Esophagus squamous epithelium (tissue), 4 donors: ENCODE data around the gene LRRC61.
"Not testable (repeated sequence)": the region's sequence is repeated elsewhere in the genome, so short reads cannot be mapped to it uniquely, and the experiment has no call there.

Experiments
- CTCF ChIP-seq, 6 experiments: fragments of 450-650 bp in 4 of 6; fragments of 200-600 bp in 2 of 6; sonication (generic) in 2 of 6; IDR thresholded peaks; one replicate each; pipeline ENCODE4 v1.5.1; 2016 to 2019; ENCODE audit warnings: antibody characterized with exemption in 6 of 6, mild to moderate bottlenecking in 4 of 6, moderate library complexity in 4 of 6
- POLR2A ChIP-seq, 4 donors: fragments of 450-650 bp; IDR thresholded peaks; one replicate each; pipeline ENCODE4 v1.6.1; 2017; ENCODE audit warnings: antibody characterized with exemption in 4 of 4, mild to moderate bottlenecking in 4 of 4, moderate library complexity in 3 of 4

GRCh38 chr7:150288816-150289215, 34.3 kb upstream of the LRRC61 start:
- TF ChIP-seq CTCF, POLR2A (IDR thresholded peaks at IDR 0.05): not testable (repeated sequence)
